NCI-H524 (cell line): ENCODE measurements around the gene TLR6.

ENCODE experiments used
- DNase-seq, 2 experiments: peaks; one replicate each; lab custom pipeline; 2025; lab: John Stamatoyannopoulos, UW

The TLR6 gene, protein sequence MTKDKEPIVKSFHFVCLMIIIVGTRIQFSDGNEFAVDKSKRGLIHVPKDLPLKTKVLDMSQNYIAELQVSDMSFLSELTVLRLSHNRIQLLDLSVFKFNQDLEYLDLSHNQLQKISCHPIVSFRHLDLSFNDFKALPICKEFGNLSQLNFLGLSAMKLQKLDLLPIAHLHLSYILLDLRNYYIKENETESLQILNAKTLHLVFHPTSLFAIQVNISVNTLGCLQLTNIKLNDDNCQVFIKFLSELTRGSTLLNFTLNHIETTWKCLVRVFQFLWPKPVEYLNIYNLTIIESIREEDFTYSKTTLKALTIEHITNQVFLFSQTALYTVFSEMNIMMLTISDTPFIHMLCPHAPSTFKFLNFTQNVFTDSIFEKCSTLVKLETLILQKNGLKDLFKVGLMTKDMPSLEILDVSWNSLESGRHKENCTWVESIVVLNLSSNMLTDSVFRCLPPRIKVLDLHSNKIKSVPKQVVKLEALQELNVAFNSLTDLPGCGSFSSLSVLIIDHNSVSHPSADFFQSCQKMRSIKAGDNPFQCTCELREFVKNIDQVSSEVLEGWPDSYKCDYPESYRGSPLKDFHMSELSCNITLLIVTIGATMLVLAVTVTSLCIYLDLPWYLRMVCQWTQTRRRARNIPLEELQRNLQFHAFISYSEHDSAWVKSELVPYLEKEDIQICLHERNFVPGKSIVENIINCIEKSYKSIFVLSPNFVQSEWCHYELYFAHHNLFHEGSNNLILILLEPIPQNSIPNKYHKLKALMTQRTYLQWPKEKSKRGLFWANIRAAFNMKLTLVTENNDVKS

DNA sequence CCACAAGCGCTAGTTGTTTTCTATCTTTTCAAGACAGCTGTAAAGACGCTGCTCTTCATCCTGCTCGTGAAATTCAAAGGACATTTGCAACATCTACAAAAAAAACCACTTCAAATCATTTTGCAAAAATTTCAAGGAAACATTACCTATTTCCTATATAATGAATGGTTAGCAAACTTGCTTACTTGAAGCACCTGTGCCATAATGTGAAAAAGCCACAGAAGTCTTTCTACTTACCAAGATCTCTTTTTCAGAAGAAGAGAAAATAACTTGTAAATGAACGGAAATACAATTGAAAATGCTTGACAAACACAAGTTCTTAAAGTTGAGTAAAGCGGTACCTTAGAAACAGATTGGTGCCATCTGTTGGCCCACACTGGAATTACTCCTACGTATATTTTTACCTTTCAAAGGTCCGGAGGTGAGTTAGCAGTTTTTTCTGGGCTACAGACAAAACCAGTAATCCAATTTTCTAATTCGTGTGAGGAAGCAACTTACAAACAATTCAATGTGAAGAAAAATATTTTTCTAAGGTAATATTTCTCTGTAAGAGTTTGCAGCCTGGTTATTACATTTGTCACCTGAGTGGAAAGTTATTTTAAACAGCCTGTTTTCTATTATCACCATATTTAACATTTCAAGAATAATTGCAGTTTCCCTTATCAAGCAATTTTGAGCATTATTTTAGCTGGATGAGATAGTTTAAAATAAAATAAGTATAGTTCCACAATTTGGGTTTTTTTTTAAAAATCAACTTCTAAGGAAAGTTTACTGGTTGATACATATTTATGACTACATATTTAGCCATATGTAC is at the start of gene TLR6:
Gene TLR6, minus strand, starts transcription at position 294 of the 814 bp plus-strand sequence. CDS start 27,344 bp downstream, outside the sequence.
- peak in 1 of 2 experiments; percentile 48 for DNase-seq

GRCh38 chr4:38905652-38906385 is 49.2 kb upstream of the TLR6 start:
- no peak for DNase-seq

DNA sequence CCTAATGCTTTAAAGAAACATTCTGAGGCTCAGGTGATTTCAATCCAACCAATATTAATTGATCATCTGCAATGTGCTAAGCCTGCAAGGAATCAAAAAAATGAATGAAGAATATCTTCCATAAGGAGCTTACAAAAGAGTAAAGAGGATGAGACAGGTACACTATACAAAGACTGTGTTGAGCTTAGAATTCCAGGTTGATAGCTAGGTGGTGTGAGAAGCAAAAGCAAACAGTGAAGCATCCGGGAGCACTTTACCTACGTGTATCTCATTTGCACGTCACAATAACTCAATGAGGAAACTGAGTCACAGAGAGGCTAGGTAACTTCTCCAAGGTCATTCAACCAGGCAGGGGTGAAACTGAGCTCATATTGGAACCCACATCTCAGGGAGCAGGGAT is 48.1 kb upstream of the TLR6 start:
- no peak for DNase-seq

DNA sequence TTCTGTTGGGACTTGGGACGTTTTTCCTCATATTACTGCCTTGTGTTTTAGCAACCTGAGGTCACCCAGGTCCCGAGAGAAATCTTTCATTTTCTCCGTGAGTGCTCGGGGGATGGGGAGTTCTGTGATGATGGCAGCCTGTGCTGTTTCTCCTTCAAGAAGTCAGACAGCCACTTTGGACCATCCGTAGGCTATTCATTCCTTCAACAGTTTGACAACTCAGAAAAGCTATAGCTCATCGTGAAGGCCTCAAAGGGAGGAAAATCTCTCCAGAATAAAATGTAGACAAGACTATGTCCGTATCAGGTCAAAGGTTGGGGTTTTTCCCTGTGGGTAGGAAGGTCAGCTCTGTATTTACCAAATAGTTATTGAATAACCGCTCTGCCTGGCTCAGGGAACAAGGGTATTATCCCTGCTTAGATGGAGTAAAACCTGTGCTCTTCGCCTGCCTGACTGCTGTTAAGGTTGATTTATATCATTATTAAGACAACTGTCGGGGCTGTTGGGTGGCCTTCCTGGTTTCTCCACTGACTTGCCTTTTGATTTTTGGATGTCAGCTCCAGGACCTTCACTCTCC is 47.6 kb upstream of the TLR6 start:
- no peak for DNase-seq

DNA sequence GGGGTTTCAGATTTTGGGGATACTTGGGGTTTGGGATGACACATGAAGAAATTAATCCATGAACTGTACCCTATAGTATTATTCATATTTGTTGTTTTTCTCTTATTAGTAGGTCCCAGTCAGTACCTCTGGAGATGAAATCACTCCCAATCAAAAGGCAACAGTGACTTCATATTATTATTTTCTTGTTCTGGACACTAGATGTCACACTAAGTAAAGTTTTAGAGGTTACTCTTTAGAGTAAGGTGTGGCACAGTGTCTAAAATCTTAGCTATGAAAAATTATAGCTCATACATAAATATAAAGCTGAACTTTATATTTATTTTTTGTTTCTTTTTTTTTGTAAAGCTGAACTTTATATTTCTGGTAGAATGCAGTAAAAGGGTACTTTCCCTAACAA is 46.1 kb upstream of the TLR6 start:
- peak in 1 of 2 experiments; percentile 35 for DNase-seq

- DNase-seq: no peak
Measured at GRCh38 chr4:38902221-38902620, 45.6 kb upstream of the TLR6 start.

DNA sequence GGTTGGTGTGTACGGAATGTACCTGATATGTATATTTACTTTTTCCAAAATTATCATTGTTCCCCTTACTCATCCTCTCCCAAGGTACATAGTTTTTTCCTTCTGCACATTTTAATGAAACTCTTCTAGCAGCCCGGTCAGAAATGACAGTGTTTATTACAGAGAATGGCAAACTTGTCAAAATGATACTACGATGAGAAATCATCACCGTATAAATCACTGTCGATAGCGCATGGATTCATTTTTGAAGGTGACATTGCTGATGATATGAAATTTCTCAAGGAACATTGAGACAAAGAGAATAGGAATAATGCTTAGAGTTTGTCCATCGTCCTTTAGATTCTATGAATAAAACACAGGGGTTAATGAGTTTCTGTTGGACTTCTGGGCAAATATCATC is 41.6 kb upstream of the TLR6 start:
- DNase-seq: no peak

DNA sequence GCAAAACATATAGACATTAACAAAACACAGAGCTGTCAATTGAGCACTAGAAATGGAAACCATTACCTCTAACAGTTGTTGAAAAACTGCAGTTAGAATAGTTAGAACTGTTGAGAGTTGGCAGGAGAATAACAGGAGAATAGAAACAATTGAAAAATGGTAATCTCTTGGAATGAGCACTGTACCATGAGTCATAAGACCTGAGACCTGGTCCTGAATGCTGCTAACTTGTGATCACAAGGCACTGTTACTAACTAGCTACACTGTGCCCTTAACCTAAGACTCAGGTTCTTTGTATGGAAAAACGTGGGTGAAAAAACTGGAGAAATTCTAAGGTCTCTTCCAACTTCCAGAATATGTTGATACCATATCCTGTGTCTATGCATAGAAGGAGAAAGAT is 40.3 kb upstream of the TLR6 start:
- no peak for DNase-seq

GRCh38 chr4:38894322-38894982 is 37.8 kb upstream of the TLR6 start:
- DNase-seq: no peak

DNA sequence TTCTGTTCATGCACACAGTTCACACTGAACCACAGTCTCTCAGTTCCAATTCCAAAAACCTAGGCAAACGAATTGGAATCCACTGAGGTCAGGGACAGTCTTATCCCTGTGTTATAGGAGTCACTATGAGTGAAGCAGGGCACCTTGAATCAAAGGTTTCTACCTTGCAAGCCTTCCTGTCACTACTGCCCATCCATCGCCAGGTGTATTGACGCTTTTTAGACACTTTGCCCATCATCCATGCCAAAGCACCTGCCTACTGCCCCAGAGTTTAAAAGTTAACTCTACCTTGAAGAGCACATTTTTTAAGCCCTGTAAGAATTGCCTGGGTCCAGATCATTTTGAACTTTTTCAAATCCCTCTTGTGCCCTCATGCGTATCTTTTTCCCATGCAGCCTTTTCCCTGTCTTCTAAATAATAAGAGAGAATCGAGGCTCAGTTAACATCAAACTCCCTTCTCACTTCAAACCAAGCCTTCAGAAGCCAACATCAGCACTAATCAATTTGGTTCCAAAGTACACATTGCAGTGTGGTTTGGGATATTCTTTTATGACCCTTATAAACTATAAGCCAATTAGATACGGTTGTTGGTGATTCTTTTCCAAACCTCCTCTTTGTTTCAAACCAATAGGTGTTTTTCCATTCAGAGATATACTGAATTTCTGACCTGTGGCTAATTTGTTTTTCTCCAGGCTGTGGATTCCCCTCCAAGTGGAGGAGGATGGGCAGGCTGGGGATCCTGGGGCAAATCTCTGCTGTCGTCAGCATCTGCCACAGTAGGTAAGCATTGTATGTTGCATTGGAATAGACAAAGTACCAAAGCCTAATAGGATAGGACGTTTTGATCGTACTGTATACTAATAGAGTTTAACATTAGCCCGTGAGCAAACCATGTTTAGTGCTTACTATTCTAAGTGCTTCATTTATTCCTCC is 34.7 kb upstream of the TLR6 start:
- DNase-seq: no peak

DNA sequence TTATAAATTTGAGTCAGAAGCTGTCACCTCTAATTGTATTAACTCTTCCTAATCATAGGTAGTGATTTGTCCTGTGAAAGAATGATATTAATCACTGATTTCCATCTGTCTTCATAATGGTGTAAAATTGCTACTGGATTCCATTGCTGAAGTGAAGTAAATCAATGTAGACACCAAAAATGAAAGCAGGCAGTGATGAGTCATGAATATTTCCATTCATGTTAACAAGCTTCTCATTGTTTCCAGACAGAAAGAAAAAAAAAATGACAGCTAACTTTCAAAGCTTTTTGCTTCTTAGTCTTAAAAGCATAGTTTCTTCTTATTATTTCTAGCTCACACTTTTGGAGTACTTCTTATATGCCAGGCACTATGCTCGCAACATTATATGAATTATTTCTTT is 32.5 kb upstream of the TLR6 start:
- no peak for DNase-seq

- no peak for DNase-seq
Measured at GRCh38 chr4:38884254-38884653, 27.6 kb upstream of the TLR6 start.

GRCh38 chr4:38876636-38877035 is 20.0 kb upstream of the TLR6 start:
- no peak for DNase-seq

DNA sequence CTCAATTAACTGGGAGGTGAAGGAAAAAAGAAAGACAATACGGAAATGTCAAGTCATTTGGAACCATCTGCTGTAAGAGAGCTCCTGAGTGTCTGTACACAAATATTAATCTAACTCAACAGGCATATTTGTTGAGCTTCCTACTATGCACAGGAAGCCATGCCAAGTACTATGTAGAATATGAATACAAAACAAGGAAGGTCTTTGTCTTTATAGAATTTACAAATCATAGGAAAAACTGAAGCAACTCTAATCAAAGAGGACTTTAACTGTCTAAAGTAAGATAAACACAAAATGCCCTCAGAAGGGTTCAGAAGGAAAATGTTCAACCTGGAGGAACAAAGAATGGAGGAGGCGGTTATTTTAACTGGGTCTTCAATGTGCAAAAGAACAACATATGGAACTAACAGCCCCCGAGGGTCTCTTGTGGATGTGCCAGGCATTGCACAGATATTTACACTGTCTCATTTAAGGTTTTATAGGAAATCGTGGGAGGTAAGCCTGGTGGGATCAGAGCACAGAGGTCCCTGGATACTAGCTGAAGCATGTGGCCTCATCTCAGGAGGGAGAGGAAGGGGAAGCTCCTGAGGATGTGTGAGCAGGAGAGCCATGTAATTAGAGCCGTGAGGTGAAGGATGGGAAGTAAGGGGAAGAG is 16.8 kb upstream of the TLR6 start:
- DNase-seq: no peak

DNA sequence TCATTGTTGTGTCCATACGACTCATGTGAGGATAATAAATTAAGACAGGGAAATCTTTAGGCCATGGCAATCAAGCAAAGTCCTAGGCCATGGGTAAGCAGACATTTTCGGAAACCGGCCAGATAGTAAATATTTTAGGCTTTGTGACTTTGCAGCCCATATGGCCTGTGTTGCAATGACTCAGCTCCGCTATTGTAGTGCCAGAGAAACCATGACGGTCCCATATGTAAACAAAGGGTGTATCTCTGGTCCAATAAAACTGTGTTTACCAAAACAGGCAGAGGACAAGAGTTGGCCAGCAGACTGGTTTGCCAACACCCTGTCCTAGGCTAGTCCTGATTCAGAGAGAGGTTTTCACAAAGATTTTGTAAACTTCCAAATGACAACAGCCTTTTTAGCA is 16.0 kb upstream of the TLR6 start:
- no peak for DNase-seq

DNA sequence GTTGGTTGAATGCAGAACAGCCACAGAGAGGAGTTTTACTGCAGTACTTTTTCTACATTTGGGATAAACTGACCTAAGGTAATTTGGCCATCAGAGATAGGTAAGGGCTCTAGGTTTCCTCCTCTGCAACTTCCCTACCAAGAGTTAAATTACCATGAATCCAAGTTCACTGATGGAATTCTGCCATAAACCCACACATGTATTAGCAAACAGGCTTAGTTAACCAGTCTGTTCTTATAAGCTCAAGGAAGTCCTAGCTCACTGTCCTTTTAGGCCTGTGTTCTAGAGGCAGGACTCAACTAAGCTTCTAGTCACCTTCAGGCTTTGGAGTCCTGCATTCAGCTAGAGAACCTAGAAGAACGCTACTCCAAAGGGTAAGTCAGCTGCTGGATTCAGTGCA is 15.0 kb upstream of the TLR6 start:
- DNase-seq: no peak

- DNase-seq: no peak
Measured at GRCh38 chr4:38870098-38870808, 13.6 kb upstream of the TLR6 start.

DNA sequence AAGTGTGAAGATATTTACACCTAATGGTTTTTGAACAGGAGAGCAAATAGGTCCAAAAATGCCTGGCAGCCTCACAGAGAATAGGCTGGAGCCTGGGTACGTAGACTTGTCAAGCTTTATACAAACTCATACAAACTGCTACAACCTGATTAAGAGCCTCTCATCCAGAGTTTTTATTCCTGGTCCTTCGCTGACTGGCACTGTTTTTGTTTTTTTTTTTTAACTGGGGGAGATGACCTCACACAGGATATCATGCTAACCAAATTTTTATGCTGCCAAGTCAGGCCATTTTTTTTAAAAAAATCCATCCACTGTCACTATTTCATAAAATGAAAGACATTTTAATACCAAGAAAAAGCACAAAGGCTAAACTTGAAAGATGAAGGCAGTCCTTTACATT is 12.9 kb upstream of the TLR6 start:
- no peak for DNase-seq
